ENCODE data around the gene MKLN1.

MKLN1 gene

GRCh38 chr7:131532570-131533091 lies 205.0 kb downstream of the MKLN1 start:
- TF ChIP-seq CTCF (IDR thresholded peaks at IDR 0.05; ENCODE audit: extremely low read depth, missing control alignments) = no peak

GRCh38 chr7:131533151-131533559 lies 205.5 kb downstream of the MKLN1 start:
- DNase-seq (ENCODE audit: low spot score) = no peak
- TF ChIP-seq CTCF (IDR thresholded peaks at IDR 0.05; ENCODE audit: extremely low read depth, missing control alignments) = no peak

More at GRCh38 chr7:131532570-131533091, 205.0 kb downstream of the MKLN1 start:
- no peak for DNase-seq (ENCODE audit: low spot score)

- TF ChIP-seq CTCF (IDR thresholded peaks at IDR 0.05; ENCODE audit: extremely low read depth, missing control alignments) = no peak
- DNase-seq (ENCODE audit: low spot score) = no peak
These were observed 206.2 kb downstream of the MKLN1 start for GRCh38 chr7:131533566-131534561.

DNA sequence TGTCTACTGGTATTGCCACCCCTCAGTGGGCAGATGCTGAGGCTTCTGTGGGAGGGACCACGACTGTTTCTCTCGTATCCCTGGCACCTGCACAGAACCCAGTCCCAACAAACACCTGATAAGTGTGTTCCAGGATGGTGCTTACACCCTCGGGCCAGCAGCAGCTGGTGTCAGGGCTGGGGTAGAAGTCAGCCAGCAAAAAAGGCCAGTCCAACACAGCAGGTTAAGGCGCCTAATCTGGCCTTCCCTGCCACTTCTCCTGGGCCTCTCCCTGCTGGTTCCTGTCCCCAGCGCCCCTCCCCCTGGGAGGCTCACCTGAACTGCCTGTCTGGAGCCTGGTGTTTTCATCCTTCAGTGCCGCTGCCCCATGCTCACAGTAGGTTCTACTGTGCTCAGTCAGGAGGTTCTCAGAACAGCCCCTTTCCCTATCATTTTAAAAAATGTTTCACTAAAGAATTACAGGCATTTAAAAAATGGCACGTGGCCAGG lies 208.7 kb downstream of the MKLN1 start:
- DNase-seq (ENCODE audit: low spot score) = no peak
- TF ChIP-seq CTCF (IDR thresholded peaks at IDR 0.05; ENCODE audit: extremely low read depth, missing control alignments) = no peak

DNA sequence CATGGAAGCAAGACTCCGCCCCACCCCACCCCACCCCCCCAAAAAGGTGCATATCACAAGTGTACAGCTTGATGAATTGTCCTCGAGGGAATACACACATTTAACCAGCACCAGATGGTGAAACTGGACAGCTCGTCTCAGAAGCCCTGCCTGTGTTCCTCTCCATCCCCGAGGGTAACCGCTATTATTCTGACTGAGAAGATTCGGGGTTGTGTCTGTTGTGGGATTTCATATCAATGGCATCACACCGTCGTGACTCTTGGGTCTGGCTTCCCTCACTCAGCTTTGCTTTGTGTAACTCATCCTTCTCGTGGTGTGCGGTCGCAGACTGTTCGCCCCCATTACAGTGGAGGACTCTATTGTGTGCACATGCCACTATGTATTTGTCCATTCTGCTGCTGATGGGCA lies 209.9 kb downstream of the MKLN1 start:
- DNase-seq (ENCODE audit: low spot score) = no peak
- TF ChIP-seq CTCF (IDR thresholded peaks at IDR 0.05; ENCODE audit: extremely low read depth, missing control alignments) = no peak

DNA sequence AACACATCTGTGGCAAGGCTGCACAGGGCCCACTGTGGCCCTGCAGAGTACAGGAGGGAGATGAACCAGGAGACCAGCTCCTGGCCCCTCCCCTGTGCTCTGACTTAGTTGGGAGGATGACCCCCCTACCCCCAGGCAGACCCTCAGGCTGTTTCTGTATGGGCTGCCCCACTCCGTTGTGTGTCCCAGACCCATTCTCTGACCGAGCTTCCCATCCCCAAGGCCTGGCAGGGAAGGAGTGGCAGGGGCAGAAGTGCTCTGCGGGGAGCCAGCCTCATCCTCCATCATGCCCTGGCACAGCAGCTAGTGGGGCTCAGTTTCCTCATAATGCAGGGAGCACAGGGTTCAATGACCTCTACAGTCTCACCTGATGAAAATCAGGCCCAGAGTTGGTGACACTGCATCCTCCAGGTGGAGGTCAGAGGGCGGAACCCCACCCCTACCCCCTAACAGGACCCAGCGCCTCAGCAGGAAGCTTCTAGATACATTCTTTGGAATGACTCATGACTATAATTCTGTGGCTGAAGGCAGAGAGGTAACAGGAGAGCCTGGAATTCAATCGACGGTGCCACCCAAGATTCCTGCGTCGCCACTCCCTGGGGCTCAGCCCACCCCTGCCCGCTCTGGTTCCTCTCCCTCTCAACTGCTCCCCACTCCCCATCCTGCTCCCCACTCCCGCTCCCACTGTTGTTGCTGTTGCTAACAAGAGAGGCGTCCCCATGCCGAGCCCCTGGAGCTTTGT lies 210.6 kb downstream of the MKLN1 start:
- no peak for DNase-seq (ENCODE audit: low spot score)
- no peak for TF ChIP-seq CTCF (IDR thresholded peaks at IDR 0.05; ENCODE audit: extremely low read depth, missing control alignments)
